ENCODE results near the gene PCDHGB7.
"Not testable (repeated sequence)": the region's sequence is repeated elsewhere in the genome, so short reads cannot be mapped to it uniquely, and the experiment has no call there.

The PCDHGB7 gene

GRCh38 chr5:141431286-141431685 is 13.8 kb downstream of the PCDHGB7 start:
- Histone ChIP-seq H2BK12ac (ENCODE audit: low read length in 2 of 2) (no peak overlapping the region), H3K79me1 (replicated peaks; ENCODE audit: low read length, poor library complexity, severe bottlenecking) (peaks cover 18% of the 10 kb centered on the region), H2AFZ (ENCODE audit: low read depth, low read length) (no peak overlapping the region), H3K18ac (ENCODE audit: low read depth in 1 of 2, low read length in 2 of 2) (no peak overlapping the region), H3K4ac (ENCODE audit: low read depth in 1 of 2, low read length in 2 of 2) (no peak overlapping the region), H3K4me1 (ENCODE audit: control insufficient read depth, insufficient read depth, low read depth, low read length) (peaks cover 2% of the 10 kb centered on the region), H3K36me3 (ENCODE audit: control insufficient read depth in 1 of 2, insufficient read depth in 2 of 2, low read depth in 1 of 2, low read length in 2 of 2) (peaks cover 19 to 33% of the 10 kb centered on the region in 2 experiments), H4K91ac (ENCODE audit: low read length) (no peak overlapping the region), H3K14ac (ENCODE audit: low read length in 2 of 2) (no peak overlapping the region), H3K27ac (ENCODE audit: low read length, poor library complexity, severe bottlenecking) (no peak overlapping the region), H3K9ac (ENCODE audit: low read length) (peak overlapping the region; percentile 79), H4K8ac (ENCODE audit: low read length) (no peak overlapping the region), H3K4me3 (ENCODE audit: insufficient read depth in 1 of 2, low read depth in 1 of 2, low read length in 2 of 2) (peak overlapping the region in 1 of 2 experiments; percentile 80), H2AK5ac (ENCODE audit: low read length, severe bottlenecking) (no peak overlapping the region), H2BK5ac (ENCODE audit: low read depth, low read length, poor library complexity, severe bottlenecking) (no peak overlapping the region), H2BK120ac (ENCODE audit: low read depth, low read length) (no peak overlapping the region), H2BK15ac (ENCODE audit: low read depth, poor library complexity, severe bottlenecking) (no peak overlapping the region), H3K9me3 (ENCODE audit: control insufficient read depth, low read length) (peaks cover 25% of the 10 kb centered on the region), H3K27me3 (ENCODE audit: control insufficient read depth in 1 of 2, insufficient read depth in 1 of 2, low read length in 2 of 2) (no peaks in the 10 kb centered on the region), H3K23ac (ENCODE audit: low read length in 2 of 2) (no peak overlapping the region), H3K4me2 (ENCODE audit: low read length, poor library complexity, severe bottlenecking) (no peak overlapping the region)
- DNase-seq, result no peak
- 97% methylated on average over 37 of the region's 37 CpGs for WGBS

GRCh38 chr5:141432308-141432707 is 14.8 kb downstream of the PCDHGB7 start:
- not testable (repeated sequence) for H2AK5ac ChIP-seq (ENCODE audit: low read length, severe bottlenecking); H2AFZ ChIP-seq (ENCODE audit: low read depth, low read length); H4K8ac ChIP-seq (ENCODE audit: low read length); H3K14ac ChIP-seq (ENCODE audit: low read length in 2 of 2); DNase-seq; H3K18ac ChIP-seq (ENCODE audit: low read depth in 1 of 2, low read length in 2 of 2); H3K4me1 ChIP-seq (ENCODE audit: control insufficient read depth, insufficient read depth, low read depth, low read length); H3K23ac ChIP-seq (ENCODE audit: low read length in 2 of 2); H2BK120ac ChIP-seq (ENCODE audit: low read depth, low read length); H3K9ac ChIP-seq (ENCODE audit: low read length); H2BK5ac ChIP-seq (ENCODE audit: low read depth, low read length, poor library complexity, severe bottlenecking); H4K91ac ChIP-seq (ENCODE audit: low read length); H3K27me3 ChIP-seq (ENCODE audit: control insufficient read depth in 1 of 2, insufficient read depth in 1 of 2, low read length in 2 of 2); H3K4ac ChIP-seq (ENCODE audit: low read depth in 1 of 2, low read length in 2 of 2); H3K27ac ChIP-seq (ENCODE audit: low read length, poor library complexity, severe bottlenecking); H2BK12ac ChIP-seq (ENCODE audit: low read length in 2 of 2); H3K4me2 ChIP-seq (ENCODE audit: low read length, poor library complexity, severe bottlenecking); H2BK15ac ChIP-seq (ENCODE audit: low read depth, poor library complexity, severe bottlenecking)
- Histone ChIP-seq H3K36me3 (ENCODE audit: control insufficient read depth in 1 of 2, insufficient read depth in 2 of 2, low read depth in 1 of 2, low read length in 2 of 2) (peaks cover 9 to 28% of the 10 kb centered on the region in 2 experiments), H3K4me3 (ENCODE audit: insufficient read depth in 1 of 2, low read depth in 1 of 2, low read length in 2 of 2) (peak overlapping the region in 1 of 2 experiments; percentile 80), H3K79me1 (replicated peaks; ENCODE audit: low read length, poor library complexity, severe bottlenecking) (peaks cover 14% of the 10 kb centered on the region), H3K9me3 (ENCODE audit: control insufficient read depth, low read length) (peaks cover 21% of the 10 kb centered on the region)
- WGBS, result 98% methylated on average over 23 of the region's 38 CpGs

GRCh38 chr5:141432726-141433125 is 15.2 kb downstream of the PCDHGB7 start:
- H4K91ac ChIP-seq (ENCODE audit: low read length); DNase-seq; H3K14ac ChIP-seq (ENCODE audit: low read length in 2 of 2); H3K18ac ChIP-seq (ENCODE audit: low read depth in 1 of 2, low read length in 2 of 2); H2BK12ac ChIP-seq (ENCODE audit: low read length in 2 of 2); H4K8ac ChIP-seq (ENCODE audit: low read length); H2BK5ac ChIP-seq (ENCODE audit: low read depth, low read length, poor library complexity, severe bottlenecking); H2BK15ac ChIP-seq (ENCODE audit: low read depth, poor library complexity, severe bottlenecking); H3K9ac ChIP-seq (ENCODE audit: low read length); H3K4me1 ChIP-seq (ENCODE audit: control insufficient read depth, insufficient read depth, low read depth, low read length); H3K27ac ChIP-seq (ENCODE audit: low read length, poor library complexity, severe bottlenecking); H3K27me3 ChIP-seq (ENCODE audit: control insufficient read depth in 1 of 2, insufficient read depth in 1 of 2, low read length in 2 of 2); H3K23ac ChIP-seq (ENCODE audit: low read length in 2 of 2); H2AFZ ChIP-seq (ENCODE audit: low read depth, low read length); H3K4me2 ChIP-seq (ENCODE audit: low read length, poor library complexity, severe bottlenecking); H3K4ac ChIP-seq (ENCODE audit: low read depth in 1 of 2, low read length in 2 of 2); H2BK120ac ChIP-seq (ENCODE audit: low read depth, low read length); H2AK5ac ChIP-seq (ENCODE audit: low read length, severe bottlenecking): not testable (repeated sequence)
- WGBS, result 98% methylated on average over 27 of the region's 29 CpGs
- peaks cover 6 to 23% of the 10 kb centered on the region in 2 experiments for H3K36me3 ChIP-seq (ENCODE audit: control insufficient read depth in 1 of 2, insufficient read depth in 2 of 2, low read depth in 1 of 2, low read length in 2 of 2)
- peaks cover 17% of the 10 kb centered on the region for H3K9me3 ChIP-seq (ENCODE audit: control insufficient read depth, low read length)
- peaks cover 10% of the 10 kb centered on the region for H3K79me1 ChIP-seq (replicated peaks; ENCODE audit: low read length, poor library complexity, severe bottlenecking)
- peak overlapping the region in 1 of 2 experiments; percentile 80 for H3K4me3 ChIP-seq (ENCODE audit: insufficient read depth in 1 of 2, low read depth in 1 of 2, low read length in 2 of 2)

- Histone ChIP-seq H3K4me3 (ENCODE audit: insufficient read depth in 1 of 2, low read depth in 1 of 2, low read length in 2 of 2) (peak overlapping the region in 1 of 2 experiments; percentile 56), H3K4ac (ENCODE audit: low read depth in 1 of 2, low read length in 2 of 2) (no peak overlapping the region), H2AK5ac (ENCODE audit: low read length, severe bottlenecking) (no peak overlapping the region), H3K4me1 (ENCODE audit: control insufficient read depth, insufficient read depth, low read depth, low read length) (no peaks in the 10 kb centered on the region), H2BK5ac (ENCODE audit: low read depth, low read length, poor library complexity, severe bottlenecking) (no peak overlapping the region), H4K91ac (ENCODE audit: low read length) (no peak overlapping the region), H3K9me3 (ENCODE audit: control insufficient read depth, low read length) (peaks cover 11% of the 10 kb centered on the region), H4K8ac (ENCODE audit: low read length) (no peak overlapping the region), H3K18ac (ENCODE audit: low read depth in 1 of 2, low read length in 2 of 2) (no peak overlapping the region), H3K14ac (ENCODE audit: low read length in 2 of 2) (no peak overlapping the region), H3K27ac (ENCODE audit: low read length, poor library complexity, severe bottlenecking) (no peak overlapping the region), H3K27me3 (ENCODE audit: control insufficient read depth in 1 of 2, insufficient read depth in 1 of 2, low read length in 2 of 2) (no peaks in the 10 kb centered on the region), H2BK120ac (ENCODE audit: low read depth, low read length) (no peak overlapping the region), H3K79me1 (replicated peaks; ENCODE audit: low read length, poor library complexity, severe bottlenecking) (peaks cover 9% of the 10 kb centered on the region), H3K9ac (ENCODE audit: low read length) (no peak overlapping the region), H3K36me3 (ENCODE audit: control insufficient read depth in 1 of 2, insufficient read depth in 2 of 2, low read depth in 1 of 2, low read length in 2 of 2) (peaks cover 0 to 18% of the 10 kb centered on the region in 2 experiments), H3K4me2 (ENCODE audit: low read length, poor library complexity, severe bottlenecking) (no peak overlapping the region), H2AFZ (ENCODE audit: low read depth, low read length) (no peak overlapping the region), H2BK12ac (ENCODE audit: low read length in 2 of 2) (no peak overlapping the region), H3K23ac (ENCODE audit: low read length in 2 of 2) (no peak overlapping the region), H2BK15ac (ENCODE audit: low read depth, poor library complexity, severe bottlenecking) (no peak overlapping the region)
- 95% methylated on average over 2 of the region's 2 CpGs for WGBS
- DNase-seq, result no peak
Measured at GRCh38 chr5:141434006-141434405, 16.5 kb downstream of the PCDHGB7 start.
